ENCODE data around the gene IRAK2.
"Not testable (repeated sequence)": the region's sequence is repeated elsewhere in the genome, so short reads cannot be mapped to it uniquely, and the experiment has no call there.

IRAK2 gene

DNA sequence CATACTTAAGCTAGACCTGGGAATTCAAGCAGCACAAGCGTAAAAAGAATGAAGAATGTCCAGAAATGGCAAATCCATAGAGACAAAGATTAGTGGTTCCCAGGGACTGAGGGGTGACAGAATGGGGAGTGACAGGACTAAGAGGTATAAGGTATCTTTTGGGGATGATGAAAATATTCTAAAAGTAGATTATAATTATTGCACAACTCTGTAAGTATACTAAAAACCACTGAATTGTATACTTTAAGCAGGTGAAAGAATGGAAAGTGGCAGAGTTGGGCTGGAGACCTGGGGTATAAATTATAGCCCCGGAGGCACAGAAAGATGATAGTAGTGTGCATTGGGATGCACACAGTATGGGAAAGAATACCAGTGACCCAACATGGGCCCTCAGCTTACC is 43.7 kb upstream of the IRAK2 start:
- ChIA-PET POLR2A (no interaction called here), CTCF (no interaction called here)
- TF ChIP-seq, protein P1, sequence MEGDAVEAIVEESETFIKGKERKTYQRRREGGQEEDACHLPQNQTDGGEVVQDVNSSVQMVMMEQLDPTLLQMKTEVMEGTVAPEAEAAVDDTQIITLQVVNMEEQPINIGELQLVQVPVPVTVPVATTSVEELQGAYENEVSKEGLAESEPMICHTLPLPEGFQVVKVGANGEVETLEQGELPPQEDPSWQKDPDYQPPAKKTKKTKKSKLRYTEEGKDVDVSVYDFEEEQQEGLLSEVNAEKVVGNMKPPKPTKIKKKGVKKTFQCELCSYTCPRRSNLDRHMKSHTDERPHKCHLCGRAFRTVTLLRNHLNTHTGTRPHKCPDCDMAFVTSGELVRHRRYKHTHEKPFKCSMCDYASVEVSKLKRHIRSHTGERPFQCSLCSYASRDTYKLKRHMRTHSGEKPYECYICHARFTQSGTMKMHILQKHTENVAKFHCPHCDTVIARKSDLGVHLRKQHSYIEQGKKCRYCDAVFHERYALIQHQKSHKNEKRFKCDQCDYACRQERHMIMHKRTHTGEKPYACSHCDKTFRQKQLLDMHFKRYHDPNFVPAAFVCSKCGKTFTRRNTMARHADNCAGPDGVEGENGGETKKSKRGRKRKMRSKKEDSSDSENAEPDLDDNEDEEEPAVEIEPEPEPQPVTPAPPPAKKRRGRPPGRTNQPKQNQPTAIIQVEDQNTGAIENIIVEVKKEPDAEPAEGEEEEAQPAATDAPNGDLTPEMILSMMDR (IDR thresholded peaks at IDR 0.05; ENCODE audit: control extremely low read depth, extremely low read depth, low read depth, missing control alignments), result no peak
- DNase-seq (ENCODE audit: extremely low spot score), result no peak

DNA sequence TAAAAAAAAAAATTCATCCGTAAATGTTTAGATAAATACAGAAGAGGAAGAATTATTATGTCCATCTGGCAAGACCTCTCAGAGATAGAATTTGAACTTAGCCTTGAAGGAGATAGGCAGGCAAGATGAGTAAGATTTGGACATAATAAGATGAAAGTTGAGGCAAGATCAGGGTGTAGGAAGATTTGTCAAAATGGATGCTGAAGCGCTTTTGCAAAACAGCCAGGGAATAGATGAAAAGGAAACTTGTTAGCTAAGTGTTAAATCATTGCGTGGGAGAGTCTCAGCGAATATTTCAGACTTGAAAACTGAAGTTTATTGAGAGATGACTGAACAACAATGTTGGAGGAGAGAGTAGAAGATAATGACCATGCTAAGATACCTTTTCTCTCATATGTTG is 42.0 kb upstream of the IRAK2 start:
- TF ChIP-seq, protein P1 (IDR thresholded peaks at IDR 0.05; ENCODE audit: control extremely low read depth, extremely low read depth, low read depth, missing control alignments), result no peak
- ChIA-PET POLR2A (no interaction called here), CTCF (no interaction called here)
- DNase-seq (ENCODE audit: extremely low spot score), result no peak

DNA sequence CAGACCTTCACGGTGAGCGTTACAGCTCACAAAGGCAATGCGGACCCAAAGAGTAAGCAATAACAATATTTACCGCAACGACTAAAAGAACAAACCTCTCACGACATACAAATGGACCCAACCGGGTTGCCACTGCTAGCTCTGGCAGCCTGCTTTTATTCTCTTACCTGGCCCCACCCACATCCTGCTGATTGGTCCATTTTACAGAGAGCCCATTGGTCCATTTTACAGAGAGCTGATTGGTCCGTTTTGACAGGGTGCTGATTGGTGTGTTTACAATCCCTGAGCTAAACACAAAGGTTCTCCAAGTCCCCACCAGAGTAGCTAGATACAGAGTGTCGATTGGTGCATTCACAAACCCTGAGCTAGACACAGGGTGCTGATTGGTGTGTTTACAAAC is 28.8 kb upstream of the IRAK2 start:
- POLR2A ChIA-PET, result interaction anchor here (0.6 kb wide), 1 partner anchor 21 kb away, joined by 7 read pairs; no protein-coding TSS in a partner anchor
- CTCF ChIA-PET, result interaction anchor here (1.6 kb wide), 2 partner anchors 20 to 42 kb away, joined by 3 to 5 read pairs; partner anchors contain the start of gene BRK1

DNA sequence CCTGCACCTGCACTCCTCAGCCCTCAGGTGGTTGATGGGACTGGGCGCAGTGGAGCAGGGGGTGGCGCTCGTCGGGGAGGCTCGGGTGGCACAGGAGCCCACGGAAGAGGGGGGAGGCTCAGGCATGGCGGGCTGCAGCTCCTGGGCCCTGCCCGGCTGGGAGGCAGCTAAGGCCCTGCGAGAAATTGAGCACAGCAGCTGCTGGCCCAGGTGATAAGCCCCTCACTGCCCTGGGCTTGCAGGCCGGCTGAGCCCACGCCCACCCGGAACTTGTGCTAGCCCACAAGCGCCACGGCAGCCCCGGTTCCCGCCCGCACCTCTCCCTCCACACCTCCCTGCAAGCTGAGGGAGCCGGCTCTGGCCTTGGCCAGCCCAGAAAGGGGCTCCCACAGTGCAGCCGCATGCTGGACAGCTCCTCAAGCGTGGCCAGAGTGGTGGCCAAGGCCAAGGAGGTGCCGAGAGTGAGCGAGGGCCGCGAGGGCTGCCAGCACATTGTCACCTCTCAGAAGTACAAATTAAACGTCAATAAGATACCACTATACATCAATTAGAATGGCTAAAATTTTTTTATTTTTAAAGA is 28.2 kb upstream of the IRAK2 start:
- TF ChIP-seq, protein P1 (IDR thresholded peaks at IDR 0.05; ENCODE audit: control extremely low read depth, extremely low read depth, low read depth, missing control alignments), result no peak
- POLR2A ChIA-PET, result interaction anchor here (0.6 kb wide), 1 partner anchor 22 kb away, joined by 7 read pairs; no protein-coding TSS in a partner anchor
- CTCF ChIA-PET, result interaction anchor here (1.6 kb wide), 2 partner anchors 21 to 41 kb away, joined by 3 to 5 read pairs; partner anchors contain the start of gene BRK1
- no peak for DNase-seq (ENCODE audit: extremely low spot score)

More for the DNA sequence above, 28.8 kb upstream of the IRAK2 start:
- DNase-seq (ENCODE audit: extremely low spot score), result not testable (repeated sequence)

DNA sequence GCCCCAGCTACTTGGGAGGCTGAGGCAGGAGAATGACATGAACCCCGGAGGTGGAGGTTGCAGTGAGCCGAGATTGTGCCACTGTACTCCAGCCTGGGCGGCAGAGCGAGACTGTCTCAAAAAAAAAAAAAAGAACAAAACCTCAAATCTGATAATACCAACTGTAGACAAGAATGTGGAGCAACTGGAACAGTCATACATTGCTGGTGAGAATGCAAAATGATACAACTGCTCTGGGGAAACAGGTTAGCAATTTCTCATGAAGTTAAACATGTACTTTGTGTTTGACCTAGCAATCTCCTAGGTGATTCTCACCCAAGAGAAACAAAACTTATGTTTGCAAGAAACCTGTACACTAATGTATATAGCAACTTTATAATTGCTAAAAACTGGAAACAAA is 27.5 kb upstream of the IRAK2 start:
- POLR2A ChIA-PET, result no interaction called here
- CTCF ChIA-PET, result no interaction called here
- TF ChIP-seq, protein P1 (IDR thresholded peaks at IDR 0.05; ENCODE audit: control extremely low read depth, extremely low read depth, low read depth, missing control alignments), result no peak
- DNase-seq (ENCODE audit: extremely low spot score), result no peak

DNA sequence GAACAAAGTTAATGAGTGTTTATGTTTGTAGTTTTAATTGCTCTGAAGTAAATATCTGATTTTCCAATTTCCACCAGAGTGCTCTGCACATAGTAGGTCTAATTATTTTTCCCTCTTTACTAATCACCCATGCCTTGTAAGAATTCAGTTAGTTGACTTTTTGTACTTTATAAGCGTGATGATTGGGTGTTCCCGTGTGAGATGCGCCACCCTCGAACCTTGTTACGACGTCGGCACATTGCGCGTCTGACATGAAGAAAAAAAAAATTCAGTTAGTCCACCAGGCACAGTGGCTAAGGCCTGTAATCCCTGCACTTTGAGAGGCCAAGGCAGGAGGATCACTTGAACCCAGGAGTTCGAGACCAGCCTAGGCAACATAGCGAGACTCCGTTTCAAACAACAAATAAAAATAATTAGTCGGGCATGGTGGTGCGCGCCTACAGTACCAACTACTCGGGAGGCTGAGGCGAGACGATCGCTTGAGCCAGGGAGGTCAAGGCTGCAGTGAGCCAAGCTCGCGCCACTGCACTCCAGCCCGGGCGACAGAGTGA is 23.6 kb upstream of the IRAK2 start:
- no peak for DNase-seq (ENCODE audit: extremely low spot score)
- CTCF ChIA-PET, result interaction anchor here (1.0 to 2.0 kb wide), 4 partner anchors 11 to 208 kb away, joined by 4 to 7 read pairs (median 4); partner anchors contain the start of gene CRELD1
- TF ChIP-seq, protein P1 (IDR thresholded peaks at IDR 0.05; ENCODE audit: control extremely low read depth, extremely low read depth, low read depth, missing control alignments), result no peak
- POLR2A ChIA-PET, result interaction anchor here (0.6 to 0.7 kb wide), 3 partner anchors 24 to 60 kb away, joined by 3 read pairs; no protein-coding TSS in a partner anchor
